Activated CD4-positive, alpha-beta T cell treated with anti-CD3 and anti-CD28 coated beads, Interleukin-2, amount 50 U/mL, for 1 hour (primary cell): ENCODE measurements around the gene GAB2.

Source experiments
- DNase-seq: peaks from one replicate; pipeline ENCODE4 v3.0.0-alpha.2; 2020

The GAB2 gene

DNA sequence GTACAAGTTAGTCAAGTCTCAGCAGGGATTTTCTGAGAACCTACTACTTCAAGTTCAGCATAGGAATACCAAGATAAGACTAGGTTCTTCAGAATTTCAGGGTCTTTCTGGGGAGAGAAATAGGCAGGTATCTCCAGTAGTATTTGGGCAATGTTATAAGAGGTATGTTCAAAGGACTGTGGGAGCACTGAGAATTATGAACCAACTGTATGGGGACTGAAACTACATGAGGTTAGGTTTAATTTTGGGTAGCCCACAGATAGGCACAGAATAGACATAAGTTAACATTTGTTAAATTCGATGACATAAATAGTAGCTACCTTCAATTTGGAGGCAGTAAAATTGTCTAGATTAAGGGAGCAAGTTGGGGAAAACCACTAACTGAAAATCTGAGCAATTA, 9.2 kb upstream of the GAB2 start:
- DNase-seq, result no peak

DNA sequence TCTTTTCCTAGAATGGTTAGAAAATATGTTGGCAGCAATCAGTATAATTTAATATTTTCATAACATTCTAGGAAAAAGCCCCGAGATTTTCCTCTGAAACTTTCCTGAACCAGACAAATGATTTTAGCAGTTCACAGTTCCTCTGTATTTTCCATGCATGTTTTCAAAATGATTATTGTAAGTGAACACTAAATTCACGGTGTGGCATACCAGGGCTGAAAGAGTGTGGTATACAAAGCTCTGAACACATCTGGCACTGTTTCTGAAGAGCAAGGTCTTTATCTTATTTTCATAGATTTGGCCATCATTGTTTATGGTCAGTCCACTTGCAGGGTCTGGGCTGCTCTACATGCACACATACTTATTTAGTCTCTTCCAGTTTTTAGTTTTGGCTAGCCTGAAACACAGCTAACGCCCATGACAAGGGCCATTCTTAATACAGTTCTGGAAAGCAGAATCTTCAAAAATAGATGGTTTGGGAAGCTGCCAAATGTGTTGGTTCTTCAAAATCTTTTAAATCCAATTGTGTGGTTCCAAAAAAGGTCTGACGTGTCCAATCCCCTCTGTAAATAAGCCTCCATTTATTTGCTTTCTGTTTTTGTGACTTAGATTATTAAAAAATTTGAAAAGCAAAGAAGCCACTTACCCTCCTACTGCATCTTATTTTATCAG, 7.9 kb upstream of the GAB2 start:
- no peak for DNase-seq

DNA sequence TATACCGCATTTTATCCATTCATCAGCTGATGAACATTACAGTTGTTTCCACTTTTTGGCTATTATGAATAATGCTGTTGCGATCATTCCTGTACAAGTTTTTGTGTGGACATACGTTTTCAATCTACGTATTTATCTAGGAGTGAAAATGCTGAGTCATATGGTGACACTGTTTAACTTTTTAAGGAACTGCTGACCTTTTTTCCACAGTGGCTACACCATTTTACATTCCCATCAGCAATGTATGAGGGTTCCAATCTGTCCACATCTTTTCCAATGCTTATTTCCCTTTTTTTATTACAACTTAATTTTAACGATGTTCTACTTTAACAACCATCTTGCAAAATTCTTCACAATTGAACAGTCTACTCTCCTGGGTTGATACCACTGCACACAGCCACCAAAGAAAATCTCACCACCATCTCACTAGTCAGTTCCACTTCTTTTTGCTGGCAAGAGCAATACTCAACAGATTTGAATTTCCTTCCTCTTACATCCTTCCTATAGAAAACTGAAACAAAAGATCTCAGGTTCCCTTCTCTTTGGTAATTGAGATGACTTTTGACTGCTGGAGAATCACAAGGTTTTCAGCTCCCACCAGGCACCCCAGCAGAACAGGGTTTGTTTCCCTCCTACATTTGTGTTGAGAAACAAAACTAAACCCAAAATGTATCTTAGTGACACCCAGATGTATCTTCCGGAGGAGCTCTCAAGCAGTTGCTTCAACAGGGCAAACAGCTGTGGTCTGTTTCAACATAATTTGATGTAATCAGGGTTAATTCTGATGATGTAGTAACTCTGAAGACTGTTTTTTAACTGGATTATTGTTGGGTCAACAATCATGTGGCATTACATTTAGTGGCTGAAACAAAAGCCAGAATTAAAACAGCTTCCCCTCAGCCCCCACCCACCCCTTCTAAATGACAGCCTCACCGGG, 7.0 kb upstream of the GAB2 start:
- DNase-seq, result no peak

DNA sequence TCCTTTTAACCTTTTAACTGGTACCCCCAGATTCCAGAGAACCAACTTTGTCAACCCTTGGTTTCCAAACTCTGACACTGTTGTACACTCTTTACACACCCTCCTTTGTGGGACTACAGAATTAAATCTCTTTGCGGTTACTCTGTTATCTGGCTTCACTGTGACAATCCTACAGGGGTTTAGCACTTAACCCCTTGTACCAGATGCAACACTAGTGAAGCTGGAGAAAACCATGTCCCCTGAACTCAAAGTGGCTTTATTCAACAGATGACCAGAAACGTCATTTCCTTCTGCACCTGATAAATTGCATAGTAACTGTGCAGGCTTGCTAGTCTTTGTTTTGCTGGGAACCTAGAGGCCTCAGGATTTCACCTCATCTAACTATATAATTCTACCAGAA, 5.6 kb upstream of the GAB2 start:
- no peak for DNase-seq

DNA sequence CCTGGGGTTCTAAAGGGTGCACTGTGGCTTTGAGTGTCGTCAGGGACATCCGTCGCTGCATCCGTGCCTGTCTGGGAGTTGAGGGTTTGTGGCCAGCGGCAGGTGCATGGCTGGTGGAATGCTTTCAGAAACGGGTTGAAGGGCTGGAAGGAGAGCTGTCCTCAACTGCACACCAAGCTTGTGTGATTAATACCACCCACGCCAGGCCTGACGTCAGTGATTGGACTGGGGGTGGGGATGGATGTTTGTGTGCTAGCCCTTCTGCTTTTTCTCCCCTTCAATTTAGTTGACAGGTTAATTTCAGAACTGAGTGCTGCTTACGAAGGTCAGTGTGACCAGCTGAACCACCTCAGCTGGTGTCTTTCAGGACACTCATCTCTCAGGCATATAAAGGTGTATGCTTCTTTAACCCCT, 3.2 kb upstream of the GAB2 start:
- peak; percentile 18 for DNase-seq

DNA sequence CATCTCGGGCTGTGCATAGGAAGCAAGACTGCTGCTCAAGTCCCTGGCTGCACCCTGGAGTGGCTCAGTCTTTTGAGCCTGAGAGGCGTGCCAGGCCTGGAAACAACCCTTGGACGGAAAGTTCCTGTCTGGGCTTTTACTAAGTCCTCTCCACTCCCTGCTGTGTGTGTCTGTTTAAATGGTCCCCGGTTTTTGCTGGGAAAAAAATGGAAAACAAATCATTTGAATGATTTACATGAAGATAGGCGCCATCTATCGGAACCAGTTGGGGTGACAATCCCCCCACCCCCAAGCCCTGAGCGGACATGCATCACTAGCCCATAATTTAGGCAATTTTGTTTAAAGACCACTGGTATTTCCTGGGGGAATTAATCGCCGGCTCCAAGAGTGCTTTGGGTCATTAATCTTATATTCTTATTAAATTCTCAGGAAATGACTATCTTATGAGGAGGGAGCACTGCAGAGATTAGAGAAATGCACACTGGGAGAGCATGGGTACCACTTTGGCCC, 2.7 kb upstream of the GAB2 start:
- DNase-seq, result peak; percentile 52

DNA sequence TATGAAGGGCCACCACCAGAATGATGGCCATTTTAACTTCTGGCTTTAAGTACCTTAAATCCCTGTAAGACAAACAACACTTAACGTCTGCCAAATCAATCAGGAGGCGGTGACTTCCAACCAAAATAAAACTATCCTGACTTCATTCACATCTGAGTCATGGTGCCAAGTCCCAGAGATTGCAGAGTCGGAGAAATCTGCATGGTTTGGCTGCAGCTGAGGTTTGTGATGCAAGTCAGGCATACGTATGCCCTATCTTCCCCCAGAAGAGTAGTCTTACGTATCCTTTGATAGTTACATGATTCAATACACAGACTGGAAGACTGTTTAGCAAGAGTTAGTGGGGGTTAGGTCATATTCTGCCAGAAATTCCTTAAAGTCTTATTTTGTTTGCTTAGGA, 1.7 kb upstream of the GAB2 start:
- DNase-seq, result no peak

DNA sequence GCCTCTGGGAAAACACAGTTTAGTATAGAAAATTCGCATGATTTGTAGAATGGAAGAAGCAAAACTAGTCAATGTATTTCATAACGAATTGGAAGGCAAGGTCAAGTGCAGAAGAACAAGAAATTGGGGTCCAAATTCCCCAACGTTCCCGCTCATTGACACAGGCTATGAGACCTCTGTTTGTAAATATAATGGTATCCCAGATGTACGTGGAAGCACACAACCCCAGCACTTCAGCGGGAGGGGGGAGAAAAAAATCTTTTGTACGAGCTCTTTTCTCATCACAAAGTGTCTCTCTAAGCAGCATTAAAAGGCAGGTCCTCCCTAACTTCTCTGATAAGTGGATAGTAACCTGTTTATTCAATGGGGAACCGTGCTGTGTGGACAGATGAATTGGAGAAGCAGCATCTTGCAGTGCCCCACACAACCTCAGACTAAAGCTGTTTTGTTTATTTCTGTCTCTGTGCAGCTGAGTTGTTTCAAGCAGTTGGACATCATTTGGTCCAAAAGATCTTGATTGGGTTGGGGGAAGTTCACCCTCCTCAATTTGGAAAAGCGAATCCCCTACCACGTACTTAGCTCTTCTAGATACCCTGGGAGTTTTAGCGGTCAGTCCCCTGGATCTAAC, 1.1 kb upstream of the GAB2 start:
- no peak for DNase-seq

DNA sequence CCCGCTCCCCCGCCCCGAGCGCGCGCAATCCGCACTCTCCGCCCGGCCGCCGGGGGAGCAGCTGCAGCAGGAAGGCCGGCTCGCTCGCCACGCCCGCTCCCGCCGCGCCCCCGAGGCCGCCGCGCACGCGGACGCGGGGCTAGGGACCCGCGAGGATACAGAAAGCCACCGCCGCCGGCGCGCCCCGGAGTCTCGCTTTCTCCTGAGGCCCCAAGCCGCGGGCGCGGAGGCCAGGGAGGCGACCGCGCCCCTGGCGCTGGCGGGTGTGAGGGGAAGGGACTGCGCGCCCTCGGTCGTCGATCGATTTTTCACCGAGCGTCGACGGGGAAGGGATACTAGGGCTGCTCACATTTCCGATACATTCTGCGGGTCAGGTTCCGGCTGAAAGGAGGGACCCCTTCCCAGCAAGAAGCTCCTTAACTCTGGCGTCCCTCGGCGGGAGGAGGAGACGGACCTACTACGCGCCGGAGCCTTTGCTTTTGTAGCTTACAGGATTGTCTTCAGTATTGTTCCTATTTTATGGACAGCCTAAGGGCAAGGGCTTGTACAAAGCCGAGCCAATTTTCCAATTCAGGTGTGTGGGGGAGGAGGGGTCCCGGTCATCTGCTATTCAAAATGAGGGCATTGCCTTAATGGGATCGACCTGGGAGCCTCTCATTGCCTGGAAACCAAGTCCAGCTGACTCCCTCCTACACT, 416 bp upstream of the GAB2 start:
- peak; percentile 69 for DNase-seq

DNA sequence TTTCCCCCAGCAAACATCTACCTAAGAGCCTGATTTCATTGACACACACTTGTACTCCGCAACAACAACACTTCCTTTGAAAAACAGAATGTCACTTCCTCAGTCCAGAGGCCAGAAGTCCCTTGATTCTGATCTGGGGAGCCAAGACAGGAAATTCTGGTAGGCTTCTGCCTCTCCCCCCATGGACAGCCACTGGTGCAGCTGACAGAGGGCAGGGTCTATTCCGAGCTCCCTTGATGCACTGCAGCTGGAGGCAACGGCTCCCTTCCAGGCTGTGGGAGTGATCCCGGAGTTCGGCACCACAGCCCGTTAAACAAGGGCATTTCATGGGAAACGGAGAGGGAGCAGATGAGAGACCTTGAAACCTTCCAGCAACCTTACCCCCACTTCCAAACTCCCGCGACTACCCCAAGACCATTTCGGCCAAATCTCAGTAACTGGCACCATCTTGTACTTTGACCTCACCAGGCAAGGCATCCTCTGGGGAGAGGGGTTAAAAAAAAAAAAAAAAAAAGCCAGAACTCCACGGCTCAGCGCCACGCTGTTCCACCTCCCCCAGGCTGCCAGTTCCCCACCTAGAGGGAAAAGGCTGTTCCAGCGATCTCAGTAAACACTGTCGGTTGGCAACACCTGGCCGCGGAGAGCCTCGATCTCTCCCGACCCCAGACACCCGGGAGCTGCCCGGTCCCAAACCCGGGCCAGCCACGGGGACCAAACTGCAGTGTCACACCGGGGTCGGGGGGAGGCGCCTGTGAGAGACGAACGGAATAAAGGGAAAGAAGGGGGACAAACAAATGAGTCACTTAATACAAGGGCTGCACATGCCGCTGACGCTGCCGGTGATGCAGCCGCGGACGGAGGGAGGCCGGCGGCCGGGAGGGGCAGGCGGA, 1.1 kb downstream of the GAB2 start:
- peak; percentile 76 for DNase-seq

DNA sequence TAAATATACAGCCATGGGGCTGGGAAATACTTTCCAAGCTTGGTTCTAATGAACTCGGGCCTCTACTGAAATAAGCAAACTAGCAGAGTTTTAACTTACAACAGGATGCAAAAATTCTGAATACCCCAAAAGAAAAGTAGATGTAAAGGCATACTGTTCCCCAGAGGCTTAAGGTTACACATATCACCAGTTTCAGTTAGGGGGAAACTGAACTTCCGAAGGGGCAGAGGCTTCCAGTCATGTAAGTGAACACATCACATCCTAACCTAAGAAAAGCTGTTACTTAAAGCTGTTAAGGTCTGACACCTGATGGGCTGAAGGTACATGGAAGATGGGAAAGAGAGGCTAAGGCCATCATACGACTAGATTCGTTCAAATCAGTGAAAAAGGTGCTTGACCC, 2.3 kb downstream of the GAB2 start:
- no peak for DNase-seq

DNA sequence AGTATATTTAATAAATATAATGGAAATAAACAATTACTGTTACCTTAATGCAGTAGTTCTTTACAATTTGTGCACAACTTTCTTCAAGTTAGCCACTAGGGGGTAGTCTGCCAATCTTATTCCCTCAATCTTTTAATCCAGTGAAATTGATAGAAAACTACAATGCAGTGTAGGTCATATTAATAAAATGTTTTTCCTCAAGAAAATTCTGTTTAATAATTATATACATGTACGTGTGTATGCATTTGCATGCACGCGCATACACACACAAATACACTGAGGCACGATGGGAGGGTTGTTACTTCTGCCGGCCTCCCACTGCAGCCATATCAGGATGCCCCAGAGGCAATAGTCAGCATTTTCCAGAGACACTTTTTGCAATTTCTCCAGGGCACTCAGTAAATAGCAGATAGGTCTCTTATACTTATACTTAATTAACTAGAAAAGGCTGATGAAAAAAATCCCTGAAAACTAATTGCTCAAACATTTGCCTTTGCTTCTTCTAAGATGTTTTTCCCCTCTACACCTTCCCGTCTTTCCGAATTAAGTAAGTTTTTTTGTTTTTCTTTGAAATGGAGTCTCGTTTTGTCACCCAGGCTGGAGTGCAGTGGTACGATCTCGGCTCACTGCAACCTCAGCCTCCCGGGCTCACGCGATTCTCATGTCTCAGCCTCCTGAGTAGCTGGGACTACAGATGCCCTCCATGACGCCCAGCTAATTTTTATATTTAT, 3.1 kb downstream of the GAB2 start:
- DNase-seq, result no peak

DNA sequence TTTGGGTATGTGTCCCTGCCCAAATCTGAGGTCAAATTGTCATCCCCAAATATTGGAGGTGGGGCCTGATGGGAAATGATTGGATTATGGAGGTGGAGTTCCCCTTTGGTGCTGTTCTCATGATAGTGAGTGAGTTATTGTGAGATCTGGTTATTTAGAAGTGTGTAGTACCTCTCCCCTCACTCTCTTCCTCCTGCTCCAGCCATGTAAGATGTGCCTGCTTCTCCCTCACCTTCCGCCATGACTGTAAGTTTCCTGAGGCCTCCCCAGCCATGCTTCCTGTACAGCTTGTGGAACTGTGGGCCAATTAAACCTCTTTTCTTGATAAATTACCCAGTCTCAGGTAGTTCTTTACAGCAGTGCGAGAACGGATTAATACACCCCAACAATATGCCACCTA, 9.0 kb downstream of the GAB2 start:
- no peak for DNase-seq

DNA sequence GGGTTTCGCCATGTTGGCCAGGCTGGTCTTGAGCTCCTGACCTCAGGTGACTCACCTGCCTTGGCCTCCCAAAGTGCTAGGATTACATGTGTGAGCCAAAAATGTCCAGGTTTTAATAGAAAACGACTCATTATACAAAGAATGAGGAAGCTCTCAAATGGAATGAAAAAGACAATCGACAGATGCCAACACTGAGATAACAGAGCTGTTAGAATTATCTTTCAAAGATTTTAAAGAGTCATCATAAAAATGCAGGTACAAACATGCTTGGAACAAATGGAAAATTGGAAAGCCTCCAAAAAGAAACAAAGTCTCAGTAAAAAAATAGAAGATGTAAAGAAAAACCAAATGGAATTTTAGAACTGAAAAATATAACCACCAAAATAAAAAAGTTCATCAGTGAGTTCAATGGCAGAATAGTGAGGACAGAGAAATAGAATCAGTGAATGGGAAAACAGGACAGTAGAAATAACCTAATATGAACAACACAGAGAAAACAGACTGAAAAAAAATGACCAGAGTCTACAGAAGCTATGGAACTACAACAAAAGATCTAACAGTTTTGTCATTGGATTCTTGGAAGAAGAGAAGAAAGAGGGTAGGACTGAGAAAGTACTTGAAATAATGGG, 10.9 kb downstream of the GAB2 start:
- no peak for DNase-seq

DNA sequence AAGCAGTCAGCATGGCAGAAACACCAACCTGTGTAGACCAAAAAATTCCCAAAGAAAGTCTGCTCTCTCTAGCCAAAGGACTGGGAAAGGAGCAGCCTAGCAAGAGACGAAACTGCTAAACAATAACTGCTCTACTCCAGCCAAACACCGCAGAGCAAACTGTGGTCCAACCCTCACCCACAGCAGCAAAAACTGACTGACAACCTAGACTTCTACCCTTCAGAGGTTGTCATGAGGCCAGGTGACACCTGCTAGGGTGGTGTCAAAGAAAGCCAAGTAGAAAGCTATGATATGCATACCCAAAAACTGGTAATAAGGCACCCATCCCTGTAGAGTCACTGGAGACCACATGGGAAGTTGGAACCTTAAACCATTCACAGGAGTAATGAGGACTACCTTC, 11.8 kb downstream of the GAB2 start:
- DNase-seq, result no peak

DNA sequence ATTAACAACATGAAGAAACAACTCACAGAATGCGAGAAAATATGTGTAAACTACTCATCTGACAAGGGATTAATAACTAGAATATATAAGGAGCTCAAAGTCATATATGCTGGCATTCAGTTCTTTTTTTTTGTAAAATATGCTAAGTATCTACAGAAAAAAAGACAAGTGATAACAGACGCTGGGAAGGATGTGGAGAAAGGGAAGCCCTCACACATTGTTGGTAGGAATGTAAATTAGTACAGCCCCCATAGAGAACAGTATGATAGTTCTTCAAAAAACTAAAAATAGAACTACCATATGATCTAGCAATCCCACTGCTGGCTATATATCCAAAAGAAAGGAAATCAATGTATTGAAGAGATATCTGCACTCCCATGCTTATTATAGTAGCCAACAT, 13.8 kb downstream of the GAB2 start:
- DNase-seq, result no peak

DNA sequence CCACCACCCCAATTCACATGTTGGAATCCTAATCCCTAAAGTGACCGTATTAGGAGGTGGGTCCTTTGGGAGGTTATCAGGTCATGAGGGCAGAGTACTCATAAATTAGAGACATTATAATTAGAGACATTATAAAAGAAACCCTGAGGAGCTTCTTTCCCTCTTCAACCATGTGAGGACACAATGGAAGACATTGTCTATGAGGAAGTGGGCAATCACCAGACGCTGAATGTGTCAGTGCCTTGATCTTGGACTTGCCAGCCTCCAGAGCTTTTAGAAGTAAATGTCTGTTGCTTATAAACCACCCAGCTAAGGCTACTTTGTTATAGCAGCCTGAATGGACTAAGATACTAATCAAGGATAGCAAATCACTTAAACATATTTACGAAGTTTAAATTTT, 14.8 kb downstream of the GAB2 start:
- DNase-seq, result no peak

DNA sequence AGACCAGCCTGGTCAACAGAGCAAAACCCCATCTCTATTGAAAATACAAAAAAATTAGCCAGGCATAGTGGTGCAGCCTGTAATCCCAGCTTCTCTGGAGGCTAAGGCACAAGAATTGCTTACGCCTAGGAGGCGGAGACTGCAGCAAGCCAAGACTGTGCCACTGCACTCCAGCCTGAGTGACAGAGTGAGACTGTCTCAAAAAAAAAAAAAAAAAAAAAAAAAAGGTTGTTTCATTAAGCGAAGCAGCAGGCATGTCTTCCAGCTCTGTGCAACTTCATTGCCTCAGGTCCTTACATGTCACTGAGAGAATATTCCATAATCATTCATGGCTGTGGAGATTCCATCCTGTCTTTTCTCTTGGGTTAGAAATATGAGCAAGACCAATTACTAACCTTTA, 16.9 kb downstream of the GAB2 start:
- DNase-seq, result no peak

DNA sequence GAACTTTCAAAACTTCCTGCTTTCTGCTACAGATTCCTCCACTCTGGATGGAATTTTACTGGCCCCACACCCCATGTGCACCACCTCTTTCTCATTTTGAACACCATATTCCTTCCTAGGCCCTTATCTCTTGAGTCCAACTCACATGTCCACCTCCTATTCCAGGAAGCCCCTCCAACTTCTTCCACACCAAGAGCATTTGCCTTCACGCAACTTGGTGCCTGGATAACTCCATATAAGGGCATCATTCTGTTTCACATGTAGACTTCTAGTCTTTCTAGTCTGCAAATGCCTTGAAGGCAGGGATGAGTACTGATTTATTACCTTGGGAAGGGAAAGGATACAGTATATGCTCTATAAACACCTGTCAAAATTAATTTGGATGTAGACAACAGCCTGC, 17.5 kb downstream of the GAB2 start:
- no peak for DNase-seq

DNA sequence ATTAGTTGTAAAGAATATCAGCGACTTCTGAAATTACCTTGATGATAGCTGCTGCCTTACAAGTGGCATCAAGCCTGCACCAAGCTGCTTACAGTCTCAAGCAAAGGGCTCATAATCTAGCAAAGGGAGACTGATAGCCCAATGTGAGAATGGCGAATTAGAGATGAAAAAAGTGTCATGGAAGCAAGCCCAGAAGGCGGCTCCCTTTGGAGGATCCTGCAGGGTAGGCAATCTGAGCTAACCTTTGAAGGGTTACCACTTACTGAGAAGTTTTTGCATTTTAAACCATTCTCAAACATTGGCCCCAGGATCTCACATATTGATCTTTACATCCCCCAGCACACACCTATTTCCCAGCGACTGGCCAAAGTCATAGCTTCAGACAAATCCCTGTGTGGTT, 18.5 kb downstream of the GAB2 start:
- no peak for DNase-seq

DNA sequence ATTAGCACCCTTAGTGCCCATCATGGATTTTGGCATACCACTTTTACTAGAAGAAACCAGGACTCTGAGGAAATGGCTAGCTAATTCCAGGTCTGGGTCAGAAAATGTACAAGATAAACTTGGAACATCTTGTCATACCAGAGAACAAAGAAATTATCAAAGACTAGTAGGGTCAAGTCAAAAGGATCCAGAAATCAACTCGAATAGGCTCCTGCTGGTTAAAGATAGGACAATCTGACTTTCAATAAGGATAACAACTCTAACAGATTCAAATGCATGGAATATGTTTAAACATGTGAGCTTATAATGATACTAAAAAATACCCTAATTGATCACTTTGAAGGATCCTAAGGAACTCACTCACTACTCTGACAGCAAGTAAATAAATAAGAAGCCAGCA, 18.9 kb downstream of the GAB2 start:
- no peak for DNase-seq
